Measurements from ENCODE around the gene SMYD3.

Gene SMYD3

GRCh38 chr1:245895455-245895959 lies 611.6 kb downstream of the SMYD3 start:
- H3K27ac ChIP-seq = no peak overlapping the region
- no peak for TF ChIP-seq ZFX (IDR thresholded peaks at IDR 0.05)
- no peak for TF ChIP-seq CTCF (conservative IDR thresholded peaks at IDR 0.05)

- TF ChIP-seq ZFX (IDR thresholded peaks at IDR 0.05) (no peak), CTCF (conservative IDR thresholded peaks at IDR 0.05) (no peak)
- H3K27ac ChIP-seq = no peak overlapping the region
Observed at GRCh38 chr1:245894843-245895242, 612.2 kb downstream of the SMYD3 start.

GRCh38 chr1:245893025-245893424 lies 614.1 kb downstream of the SMYD3 start:
- no peak overlapping the region for H3K27ac ChIP-seq
- no peak for TF ChIP-seq CTCF (conservative IDR thresholded peaks at IDR 0.05)
- TF ChIP-seq ZFX (IDR thresholded peaks at IDR 0.05) = no peak

- TF ChIP-seq ZFX (IDR thresholded peaks at IDR 0.05) (no peak), CTCF (conservative IDR thresholded peaks at IDR 0.05) (peak; percentile 61)
- H3K27ac ChIP-seq = no peak overlapping the region
Observed at GRCh38 chr1:245888809-245889208, 618.3 kb downstream of the SMYD3 start.

- no peak overlapping the region for H3K27ac ChIP-seq
- TF ChIP-seq ZFX (IDR thresholded peaks at IDR 0.05) (no peak), CTCF (conservative IDR thresholded peaks at IDR 0.05) (no peak)
Observed at GRCh38 chr1:245887829-245888228, 619.2 kb downstream of the SMYD3 start.

GRCh38 chr1:245881767-245882391 lies 625.2 kb downstream of the SMYD3 start:
- TF ChIP-seq ZFX (IDR thresholded peaks at IDR 0.05) (no peak), CTCF (conservative IDR thresholded peaks at IDR 0.05) (no peak)
- no peak overlapping the region for H3K27ac ChIP-seq

- no peak for TF ChIP-seq ZFX (IDR thresholded peaks at IDR 0.05)
- no peak for TF ChIP-seq CTCF (conservative IDR thresholded peaks at IDR 0.05)
- no peak overlapping the region for H3K27ac ChIP-seq
Observed at GRCh38 chr1:245880754-245881403, 626.2 kb downstream of the SMYD3 start.

Data from C4-2B (cell line).